IgD-negative memory B cell (primary cell): Measurements from ENCODE around the gene ARID4B. TPM values are rescaled to one million over a fixed set of nuclear protein-coding genes. Genes with fewer than 3 reads are reported as not detected.
"Not testable (repeated sequence)": the region's sequence is repeated elsewhere in the genome, so short reads cannot be mapped to it uniquely, and the experiment has no call there.

Source experiments
- H3K27ac Mint-ChIP-seq, 3 donors: one replicate each; pipeline ENCODE4 v1.8.0; 2020 to 2022; ENCODE audit warnings: mild to moderate bottlenecking in 3 of 3, mixed read lengths in 3 of 3, moderate library complexity in 1 of 3
- H3K27me3 Mint-ChIP-seq: one replicate; pipeline ENCODE4 v1.8.0; 2021; ENCODE audit warnings: mixed read lengths
- H3K36me3 Mint-ChIP-seq: one replicate; pipeline ENCODE4 v1.8.0; 2020; ENCODE audit warnings: mild to moderate bottlenecking, mixed read lengths
- H3K4me1 Mint-ChIP-seq, 3 donors: one replicate each; pipeline ENCODE4 v1.8.0; 2020 to 2022; ENCODE audit warnings: mixed read lengths in 3 of 3, mild to moderate bottlenecking in 1 of 3
- H3K4me3 Mint-ChIP-seq, 4 donors: one replicate each; pipeline ENCODE4 v1.8.0; 2020 to 2022; ENCODE audit warnings: mild to moderate bottlenecking in 4 of 4, mixed read lengths in 4 of 4, moderate library complexity in 3 of 4
- H3K9me3 Mint-ChIP-seq, 3 donors: one replicate each; pipeline ENCODE4 v1.8.0; 2020 to 2021; ENCODE audit warnings: mixed read lengths in 3 of 3, mild to moderate bottlenecking in 1 of 3
- polyA plus RNA-seq: library from polyadenylated mRNA; unstranded; fragments of 300-500 nt; fragmentation: Illumina TruSeq; gene quantifications from one replicate; pipeline ENCODE4 v1.2.3, GENCODE V29; 2021

The ARID4B gene
- polyA plus RNA-seq, 1 donor from 2014 or later = 66.2 TPM

DNA sequence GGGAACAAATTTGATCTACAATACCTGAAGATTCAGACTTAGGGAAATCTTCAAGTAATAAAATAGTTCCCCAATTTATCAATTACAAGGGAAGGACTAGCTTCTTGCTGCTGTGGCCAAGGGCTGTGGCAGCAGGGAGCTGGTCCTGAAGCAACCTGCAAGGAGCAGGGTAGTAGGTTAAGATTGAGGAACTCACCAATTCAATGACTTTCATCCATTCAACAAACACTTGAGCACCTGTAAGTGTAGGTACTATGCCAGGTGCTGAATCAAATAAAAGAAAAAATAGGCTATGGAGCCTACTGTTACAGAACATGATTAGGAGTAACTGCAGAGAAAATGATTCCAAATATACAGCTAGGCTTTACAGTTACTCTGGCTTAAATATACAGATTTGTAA, 102.7 kb downstream of the ARID4B start:
- no peaks in the 10 kb centered on the region for H3K4me1 Mint-ChIP-seq
- H3K9me3 Mint-ChIP-seq = no peaks in the 10 kb centered on the region
- no peak overlapping the region for H3K4me3 Mint-ChIP-seq
- peaks cover 3% of the 10 kb centered on the region for H3K36me3 Mint-ChIP-seq
- peak overlapping the region in 1 of 3 donors; percentile 31 for H3K27ac Mint-ChIP-seq
- H3K27me3 Mint-ChIP-seq = no peaks in the 10 kb centered on the region

GRCh38 chr1:235221653-235222375, 106.2 kb downstream of the ARID4B start:
- no peaks in the 10 kb centered on the region for H3K27me3 Mint-ChIP-seq
- peaks cover 2% of the 10 kb centered on the region for H3K36me3 Mint-ChIP-seq
- H3K4me3 Mint-ChIP-seq = no peak overlapping the region
- H3K9me3 Mint-ChIP-seq = no peaks in the 10 kb centered on the region
- no peaks in the 10 kb centered on the region for H3K4me1 Mint-ChIP-seq
- no peak overlapping the region for H3K27ac Mint-ChIP-seq

- Mint-ChIP-seq H3K4me3 (no peak overlapping the region), H3K9me3 (no peaks in the 10 kb centered on the region), H3K4me1 (peaks cover 0 to 1% (median 0%) of the 10 kb centered on the region in 3 donors), H3K27ac (no peak overlapping the region), H3K27me3 (no peaks in the 10 kb centered on the region), H3K36me3 (peaks cover 2% of the 10 kb centered on the region)
These were observed 112.5 kb downstream of the ARID4B start for GRCh38 chr1:235215453-235215852.

DNA sequence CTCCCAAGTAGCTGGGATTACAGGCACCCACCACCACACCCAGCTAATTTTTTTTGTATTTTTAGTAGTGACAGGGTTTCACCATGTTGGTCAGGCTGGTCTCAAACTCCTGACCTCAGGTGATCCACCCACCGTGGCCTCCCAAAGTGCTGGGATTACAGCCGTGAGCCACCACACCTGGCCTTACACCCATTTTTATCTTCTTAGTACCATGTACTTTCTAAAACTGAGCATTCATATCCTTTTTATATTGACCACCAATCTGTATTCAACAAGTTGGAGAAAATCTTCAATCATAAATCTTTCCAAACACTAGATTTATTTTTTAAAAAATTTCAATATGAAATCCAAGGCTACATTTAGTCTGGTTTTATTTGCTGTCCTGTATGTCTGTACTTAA, 113.0 kb downstream of the ARID4B start:
- not testable (repeated sequence) for H3K4me3 Mint-ChIP-seq, H3K27ac Mint-ChIP-seq, H3K9me3 Mint-ChIP-seq, H3K4me1 Mint-ChIP-seq, H3K27me3 Mint-ChIP-seq, H3K36me3 Mint-ChIP-seq

- no peak overlapping the region for H3K4me3 Mint-ChIP-seq
- no peaks in the 10 kb centered on the region for H3K9me3 Mint-ChIP-seq
- peaks cover 0 to 1% (median 0%) of the 10 kb centered on the region in 3 donors for H3K4me1 Mint-ChIP-seq
- H3K27me3 Mint-ChIP-seq = no peaks in the 10 kb centered on the region
- H3K36me3 Mint-ChIP-seq = no peaks in the 10 kb centered on the region
- H3K27ac Mint-ChIP-seq = no peak overlapping the region
These were observed 114.2 kb downstream of the ARID4B start for GRCh38 chr1:235213752-235214151.

GRCh38 chr1:235211517-235211916, 116.5 kb downstream of the ARID4B start:
- H3K4me1 Mint-ChIP-seq = peaks cover 0 to 4% (median 4%) of the 10 kb centered on the region in 3 donors
- no peak overlapping the region for H3K27ac Mint-ChIP-seq
- H3K36me3 Mint-ChIP-seq = peaks cover 1% of the 10 kb centered on the region
- H3K4me3 Mint-ChIP-seq = no peak overlapping the region
- H3K9me3 Mint-ChIP-seq = no peaks in the 10 kb centered on the region
- H3K27me3 Mint-ChIP-seq = no peaks in the 10 kb centered on the region

- Mint-ChIP-seq H3K9me3 (no peaks in the 10 kb centered on the region), H3K27me3 (no peaks in the 10 kb centered on the region), H3K4me1 (peaks cover 2 to 4% (median 2%) of the 10 kb centered on the region in 3 donors), H3K36me3 (peaks cover 8% of the 10 kb centered on the region), H3K27ac (peak overlapping the region in 2 of 3 donors; percentile 64 to 83), H3K4me3 (no peak overlapping the region)
These were observed 120.8 kb downstream of the ARID4B start for GRCh38 chr1:235207209-235207565.

- peaks cover 8% of the 10 kb centered on the region for H3K36me3 Mint-ChIP-seq
- H3K9me3 Mint-ChIP-seq = no peaks in the 10 kb centered on the region
- H3K4me3 Mint-ChIP-seq = no peak overlapping the region
- H3K4me1 Mint-ChIP-seq = peaks cover 2 to 4% (median 2%) of the 10 kb centered on the region in 3 donors
- H3K27ac Mint-ChIP-seq = peak overlapping the region in 2 of 3 donors; percentile 64 to 83
- H3K27me3 Mint-ChIP-seq = no peaks in the 10 kb centered on the region
These were observed 121.3 kb downstream of the ARID4B start for GRCh38 chr1:235206533-235207208.

DNA sequence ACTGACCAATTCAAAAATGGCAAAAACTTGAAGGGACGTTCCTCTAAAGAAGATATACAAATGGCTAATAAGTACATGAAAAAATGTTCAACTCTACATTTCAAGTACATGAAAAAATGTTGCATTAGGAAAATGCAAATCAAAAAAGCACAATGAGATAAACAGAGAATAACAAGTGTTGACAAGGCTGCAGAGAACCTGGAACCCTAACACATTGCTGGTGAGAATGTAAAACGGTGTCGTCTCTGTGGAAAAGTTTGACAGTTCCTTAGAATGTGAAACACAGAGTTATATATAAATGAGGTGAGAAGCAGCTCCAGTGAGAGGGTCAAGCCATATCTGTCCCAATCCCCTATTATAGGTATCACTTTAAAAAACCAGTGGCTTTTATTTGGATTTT, 122.3 kb downstream of the ARID4B start:
- peaks cover 2 to 4% (median 2%) of the 10 kb centered on the region in 3 donors for H3K4me1 Mint-ChIP-seq
- peak overlapping the region in 1 of 3 donors; percentile 5 for H3K27ac Mint-ChIP-seq

DNA sequence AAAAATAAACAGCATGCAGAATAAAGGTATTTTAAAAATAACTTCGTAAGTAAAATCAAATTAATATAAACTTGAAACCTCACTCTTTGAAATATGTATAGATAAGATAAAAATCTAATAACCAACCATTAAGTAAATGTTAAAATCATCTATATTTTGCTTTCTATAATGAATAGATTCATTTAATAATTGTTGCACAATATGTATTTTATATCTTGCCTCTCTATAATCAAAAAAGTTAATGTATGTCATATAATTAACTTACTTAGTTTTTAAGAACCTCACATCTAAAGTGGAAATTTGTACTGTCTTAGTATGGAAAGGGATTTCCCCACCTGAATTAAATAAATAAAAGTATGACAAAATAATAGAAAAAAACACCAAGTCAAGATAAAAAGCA, 124.6 kb downstream of the ARID4B start:
- peaks cover 3 to 8% (median 5%) of the 10 kb centered on the region in 3 donors for H3K4me1 Mint-ChIP-seq
- H3K27ac Mint-ChIP-seq = no peak overlapping the region
- no peak overlapping the region for H3K4me3 Mint-ChIP-seq
- H3K36me3 Mint-ChIP-seq = peaks cover 8% of the 10 kb centered on the region
- H3K27me3 Mint-ChIP-seq = no peaks in the 10 kb centered on the region
- no peaks in the 10 kb centered on the region for H3K9me3 Mint-ChIP-seq

More for the DNA sequence above, 122.3 kb downstream of the ARID4B start:
- H3K4me3 Mint-ChIP-seq = no peak overlapping the region
- no peaks in the 10 kb centered on the region for H3K27me3 Mint-ChIP-seq
- H3K9me3 Mint-ChIP-seq = no peaks in the 10 kb centered on the region
- peaks cover 8% of the 10 kb centered on the region for H3K36me3 Mint-ChIP-seq

DNA sequence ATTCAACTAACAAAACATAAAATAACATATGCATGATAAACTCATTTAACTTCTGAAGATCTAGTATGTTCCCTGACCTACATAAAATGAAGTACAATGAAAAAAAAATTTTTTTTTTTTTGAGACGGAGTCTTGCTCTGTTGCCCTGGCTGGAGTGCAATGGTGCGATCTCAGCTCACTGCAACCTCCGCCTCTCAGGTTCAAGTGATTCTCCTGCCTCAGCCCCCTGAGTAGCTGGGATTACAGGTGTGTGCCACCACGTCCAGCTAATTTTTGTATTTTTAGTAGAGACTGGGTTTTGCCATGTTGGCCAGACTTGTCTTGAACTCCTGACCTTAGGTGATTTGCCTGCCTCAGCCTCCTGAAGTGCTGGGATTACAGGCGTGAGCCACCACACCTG, 125.5 kb downstream of the ARID4B start:
- not testable (repeated sequence) for H3K27ac Mint-ChIP-seq, H3K4me1 Mint-ChIP-seq, H3K27me3 Mint-ChIP-seq, H3K9me3 Mint-ChIP-seq, H3K4me3 Mint-ChIP-seq, H3K36me3 Mint-ChIP-seq

- Mint-ChIP-seq H3K9me3 (no peaks in the 10 kb centered on the region), H3K4me1 (peaks cover 1 to 4% (median 3%) of the 10 kb centered on the region in 3 donors), H3K4me3 (no peak overlapping the region), H3K36me3 (peaks cover 2% of the 10 kb centered on the region), H3K27me3 (no peaks in the 10 kb centered on the region), H3K27ac (peak overlapping the region in 1 of 3 donors; percentile 11)
These were observed 128.5 kb downstream of the ARID4B start for GRCh38 chr1:235199441-235199840.

GRCh38 chr1:235190431-235190830, 137.5 kb downstream of the ARID4B start:
- Mint-ChIP-seq H3K4me3 (no peak overlapping the region), H3K36me3 (peaks cover 4% of the 10 kb centered on the region), H3K4me1 (no peaks in the 10 kb centered on the region), H3K27me3 (no peaks in the 10 kb centered on the region), H3K27ac (peak overlapping the region in 2 of 3 donors; percentile 43 to 59), H3K9me3 (no peaks in the 10 kb centered on the region)

DNA sequence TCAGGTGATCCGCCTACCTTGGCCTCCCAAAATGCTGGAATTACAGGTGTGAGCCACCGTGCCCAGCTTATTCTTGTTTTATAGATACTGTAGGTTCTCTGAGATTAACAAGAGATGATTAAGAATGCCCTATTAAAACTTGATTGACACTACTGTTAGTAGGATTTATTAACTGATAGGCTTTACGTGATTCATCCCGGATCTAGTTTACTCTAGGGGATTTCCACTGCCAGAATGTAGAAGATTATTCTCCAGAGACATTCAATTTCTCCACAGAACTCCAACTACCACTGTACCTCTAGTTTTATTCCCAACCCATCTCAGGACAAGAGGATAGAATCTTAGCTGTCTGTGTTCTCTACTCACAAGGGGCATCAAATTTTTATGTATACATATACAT, 140.7 kb downstream of the ARID4B start:
- Mint-ChIP-seq H3K27ac (no peak overlapping the region), H3K27me3 (no peaks in the 10 kb centered on the region), H3K9me3 (no peaks in the 10 kb centered on the region), H3K4me3 (no peak overlapping the region), H3K4me1 (no peaks in the 10 kb centered on the region), H3K36me3 (no peaks in the 10 kb centered on the region)

DNA sequence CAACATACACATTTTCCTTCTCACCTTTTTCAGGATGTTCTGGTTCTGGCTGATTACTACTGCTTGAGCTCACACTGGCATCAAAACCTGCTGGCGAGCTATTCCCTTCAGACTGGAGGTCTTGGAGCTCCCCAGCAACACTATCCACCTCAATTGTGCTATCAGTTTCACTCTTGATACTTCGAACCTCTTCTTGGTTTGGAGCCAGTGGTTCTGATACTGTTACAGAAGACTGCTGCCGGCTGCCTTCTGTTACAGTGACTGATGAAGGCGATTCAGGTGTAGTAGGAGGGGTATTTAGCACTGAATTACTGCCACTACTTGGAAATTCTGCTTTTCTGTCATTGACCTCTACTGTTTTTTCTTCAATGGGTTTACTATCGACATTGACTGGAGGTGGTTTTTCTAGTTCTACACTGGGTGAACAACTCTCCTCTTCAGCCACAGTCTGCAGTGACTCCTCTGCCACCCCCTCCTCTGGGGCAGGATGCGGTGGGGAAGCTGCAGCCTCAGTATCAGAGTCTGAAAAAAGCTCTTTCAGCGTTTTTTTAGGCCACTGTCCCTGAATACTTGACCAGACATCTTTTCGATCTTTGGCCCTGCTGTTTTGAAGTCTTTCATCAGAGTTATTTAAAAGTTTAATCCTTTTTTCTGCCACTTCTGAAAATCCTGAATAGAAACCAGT, 146.3 kb downstream of the ARID4B start:
- no peak overlapping the region for H3K4me3 Mint-ChIP-seq
- H3K27ac Mint-ChIP-seq = peak overlapping the region in 1 of 3 donors; percentile 39

More for the DNA sequence above, 146.3 kb downstream of the ARID4B start:
- Mint-ChIP-seq H3K27me3 (no peaks in the 10 kb centered on the region), H3K36me3 (peaks cover 4% of the 10 kb centered on the region), H3K4me1 (no peaks in the 10 kb centered on the region), H3K9me3 (no peaks in the 10 kb centered on the region)
